GM12878 (cell line): ENCODE data around the gene INHBB. TPM values are rescaled to one million over a fixed set of nuclear protein-coding genes. Genes with fewer than 3 reads are reported as not detected.

Experiments
- BHLHE40 ChIP-seq, 2 experiments: fragments of 450-650 bp in 1 of 2; IDR thresholded peaks; 2 replicates each; pipeline ENCODE4 v1.6.1; 2011 to 2017; ENCODE audit warnings: low read depth in 2 of 2, borderline replicate concordance in 1 of 2, improper control_type of control experiment in 1 of 2, low read length in 1 of 2, mild to moderate bottlenecking in 1 of 2
- CBFB ChIP-seq: IDR thresholded peaks from 2 replicates; pipeline ENCODE4 v1.6.1; 2016; ENCODE audit warnings: antibody characterized with exemption, low read depth
- CEBPB ChIP-seq, 2 experiments: fragments of 150-350 bp in 1 of 2; IDR thresholded peaks; 2 replicates each; pipeline ENCODE4 v1.6.1; 2012 to 2014; ENCODE audit warnings: low read depth in 2 of 2, low read length in 2 of 2, borderline replicate concordance in 1 of 2, inconsistent platforms in 1 of 2
- DPF2 ChIP-seq: fragments of 450-650 bp; IDR thresholded peaks from 2 replicates; pipeline ENCODE4 v1.6.1; 2017; ENCODE audit warnings: mild to moderate bottlenecking
- EZH2 ChIP-seq: IDR thresholded peaks from 2 replicates; pipeline ENCODE4 v1.6.1; 2012; ENCODE audit warnings: low read depth, mild to moderate bottlenecking, control low read depth, inconsistent platforms, low read length, borderline replicate concordance; ENCODE audit not compliant: control insufficient read depth
- FOXK2 ChIP-seq: fragments of 450-650 bp; IDR thresholded peaks from 2 replicates; pipeline ENCODE4 v1.6.1; 2017; ENCODE audit warnings: mild to moderate bottlenecking, moderate library complexity
- FOXM1 ChIP-seq: IDR thresholded peaks from 2 replicates; pipeline ENCODE4 v1.6.1; 2012; ENCODE audit warnings: low read depth, mild to moderate bottlenecking, inconsistent platforms, low read length, moderate library complexity
- NFIC ChIP-seq: IDR thresholded peaks from 2 replicates; pipeline ENCODE4 v1.6.1; 2012; ENCODE audit warnings: low read depth, mild to moderate bottlenecking, inconsistent platforms, low read length, moderate library complexity
- POLR2AphosphoS2 ChIP-seq: IDR thresholded peaks from 2 replicates; pipeline ENCODE4 v1.6.1; 2011; ENCODE audit warnings: low read depth, mild to moderate bottlenecking, low read length, improper control_type of control experiment, moderate library complexity
- POU2F2 ChIP-seq: IDR thresholded peaks from 3 replicates; pipeline ENCODE4 v1.6.1; 2011; ENCODE audit warnings: low read depth, mild to moderate bottlenecking, low read length, borderline replicate concordance
- RAD21 ChIP-seq: IDR thresholded peaks from 2 replicates; pipeline ENCODE4 v1.6.1; 2011; ENCODE audit warnings: mild to moderate bottlenecking, low read depth, low read length, moderate library complexity; ENCODE audit not compliant: insufficient read depth
- ZNF622 ChIP-seq: fragments of 450-650 bp; IDR thresholded peaks from 2 replicates; pipeline ENCODE4 v1.6.1; 2017; ENCODE audit warnings: mild to moderate bottlenecking, inconsistent platforms
- ZSCAN29 ChIP-seq: fragments of 450-650 bp; IDR thresholded peaks from 2 replicates; pipeline ENCODE4 v1.6.1; 2017; ENCODE audit warnings: mild to moderate bottlenecking, moderate library complexity
- polyA plus RNA-seq, 11 experiments: library from polyadenylated mRNA; depleted of rRNA in 4 of 11; unstranded in 6 of 11; stranded (reverse) in 5 of 11; fragments of >200 nt; fragmentation: Nextera tagmentation in 4 of 11; fragmentation: Illumina TruSeq in 1 of 11; extraction: Ambion mirVana in 4 of 11; extraction: Trizol in 1 of 11; gene quantifications; 1 replicate in 1 of 11; 2 replicates in 10 of 11; pipeline versions ENCODE4 v1.2.1 to v1.2.3, GENCODE V29; 2011 to 2016; ENCODE audit warnings: inconsistent platforms in 2 of 11, missing spikeins in 2 of 11, low read depth in 1 of 11
- total RNA-seq, 4 experiments: library from RNA; depleted of rRNA in 3 of 4; stranded (reverse); fragments of >200 nt in 3 of 4; fragmentation: Illumina TruSeq in 1 of 4; extraction: Trizol in 1 of 4; gene quantifications; 2 replicates each; pipeline versions ENCODE4 v1.2.1 to v1.2.3, GENCODE V29; 2013 to 2021
- TF ChIP-seq, protein P1 (sequence below), 3 experiments: IDR thresholded peaks in 2 of 3; conservative IDR thresholded peaks in 1 of 3; 2 replicates each; pipeline ENCODE4 v1.5.1; 2011; ENCODE audit warnings: low read depth in 3 of 3, low read length in 3 of 3, mild to moderate bottlenecking in 3 of 3, control low read depth in 2 of 3, moderate library complexity in 2 of 3, inconsistent platforms in 1 of 3, mixed read lengths in 1 of 3; ENCODE audit not compliant: control insufficient read depth in 2 of 3, insufficient read depth in 1 of 3; ENCODE audit errors: extremely low read depth in 1 of 3
- TF ChIP-seq, protein P2 (sequence below): fragments of 450-650 bp; IDR thresholded peaks from 2 replicates; pipeline ENCODE4 v1.6.1; 2018; ENCODE audit warnings: mild to moderate bottlenecking, low read depth, moderate library complexity; ENCODE audit not compliant: partially characterized antibody
- TF ChIP-seq, protein P3 (sequence below): fragments of 450-650 bp; IDR thresholded peaks from 2 replicates; pipeline ENCODE4 v1.6.1; 2014; ENCODE audit warnings: mild to moderate bottlenecking
- TF ChIP-seq, protein P4 (sequence below): fragments of 450-650 bp; IDR thresholded peaks from 2 replicates; pipeline ENCODE4 v1.6.1; 2017; ENCODE audit warnings: antibody characterized with exemption, mild to moderate bottlenecking, moderate library complexity
- TF ChIP-seq, protein P5 (sequence below): fragments of 450-650 bp; formaldehyde crosslinking; IDR thresholded peaks from 2 replicates; pipeline ENCODE4 v1.4.0; 2022; ENCODE audit warnings: mild to moderate bottlenecking, moderate library complexity

INHBB gene
- total and polyA plus RNA-seq, 10 of the 15 experiments (the other 5 are each of a cell fraction or from before 2014, with no cell fraction given): 0.05 TPM; not detected in 9

DNA sequence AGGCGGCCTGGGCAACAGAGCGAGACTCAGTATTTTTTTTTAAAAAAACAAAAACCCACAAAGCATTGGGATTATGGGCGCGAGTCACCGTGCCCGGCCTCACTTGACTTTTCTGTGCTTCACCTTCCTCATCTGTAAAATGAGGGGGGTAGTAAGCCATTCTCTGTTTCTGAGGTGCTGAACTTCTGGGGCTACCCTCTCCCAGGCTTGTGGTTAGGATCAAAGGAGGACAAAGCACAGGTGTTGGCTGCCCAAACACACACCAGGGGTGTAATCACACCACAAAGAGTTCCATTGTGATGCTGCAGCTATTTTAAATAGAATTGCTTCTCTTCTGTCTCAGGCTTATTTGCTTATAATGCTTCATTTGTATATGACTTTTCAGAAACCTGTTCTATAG is 35.8 kb upstream of the INHBB start (continued):
- TF ChIP-seq ZSCAN29 (no peak), CBFB (peak; percentile 91), POU2F2 (peak; percentile 53; the same call in 1 of the 3 replicates), BHLHE40 (IDR thresholded peaks at IDR 0.05; ENCODE audit: borderline replicate concordance in 1 of 2, low read depth in 2 of 2, low read length in 1 of 2) (peak; percentile 55 to 57; a peak in 2 of 4 replicates), FOXK2 (no peak), FOXM1 (peak; percentile 85), EZH2 (no peak), RAD21 (no peak), ZNF622 (no peak), CEBPB (IDR thresholded peaks at IDR 0.05; ENCODE audit: borderline replicate concordance in 1 of 2, low read depth in 2 of 2, low read length in 2 of 2) (peak in 1 of 2 experiments; percentile 80; a peak in 1 of 4 replicates), NFIC (peak; percentile 85), DPF2 (no peak), POLR2AphosphoS2 (no peak)
- TF ChIP-seq, protein P1, sequence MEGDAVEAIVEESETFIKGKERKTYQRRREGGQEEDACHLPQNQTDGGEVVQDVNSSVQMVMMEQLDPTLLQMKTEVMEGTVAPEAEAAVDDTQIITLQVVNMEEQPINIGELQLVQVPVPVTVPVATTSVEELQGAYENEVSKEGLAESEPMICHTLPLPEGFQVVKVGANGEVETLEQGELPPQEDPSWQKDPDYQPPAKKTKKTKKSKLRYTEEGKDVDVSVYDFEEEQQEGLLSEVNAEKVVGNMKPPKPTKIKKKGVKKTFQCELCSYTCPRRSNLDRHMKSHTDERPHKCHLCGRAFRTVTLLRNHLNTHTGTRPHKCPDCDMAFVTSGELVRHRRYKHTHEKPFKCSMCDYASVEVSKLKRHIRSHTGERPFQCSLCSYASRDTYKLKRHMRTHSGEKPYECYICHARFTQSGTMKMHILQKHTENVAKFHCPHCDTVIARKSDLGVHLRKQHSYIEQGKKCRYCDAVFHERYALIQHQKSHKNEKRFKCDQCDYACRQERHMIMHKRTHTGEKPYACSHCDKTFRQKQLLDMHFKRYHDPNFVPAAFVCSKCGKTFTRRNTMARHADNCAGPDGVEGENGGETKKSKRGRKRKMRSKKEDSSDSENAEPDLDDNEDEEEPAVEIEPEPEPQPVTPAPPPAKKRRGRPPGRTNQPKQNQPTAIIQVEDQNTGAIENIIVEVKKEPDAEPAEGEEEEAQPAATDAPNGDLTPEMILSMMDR (IDR thresholded peaks at IDR 0.05 in 2 of 3, conservative IDR thresholded peaks at IDR 0.05 in 1 of 3; ENCODE audit: control insufficient read depth in 2 of 3, extremely low read depth in 1 of 3, insufficient read depth in 1 of 3, low read depth in 3 of 3, low read length in 3 of 3): no peak
- TF ChIP-seq, protein P2, sequence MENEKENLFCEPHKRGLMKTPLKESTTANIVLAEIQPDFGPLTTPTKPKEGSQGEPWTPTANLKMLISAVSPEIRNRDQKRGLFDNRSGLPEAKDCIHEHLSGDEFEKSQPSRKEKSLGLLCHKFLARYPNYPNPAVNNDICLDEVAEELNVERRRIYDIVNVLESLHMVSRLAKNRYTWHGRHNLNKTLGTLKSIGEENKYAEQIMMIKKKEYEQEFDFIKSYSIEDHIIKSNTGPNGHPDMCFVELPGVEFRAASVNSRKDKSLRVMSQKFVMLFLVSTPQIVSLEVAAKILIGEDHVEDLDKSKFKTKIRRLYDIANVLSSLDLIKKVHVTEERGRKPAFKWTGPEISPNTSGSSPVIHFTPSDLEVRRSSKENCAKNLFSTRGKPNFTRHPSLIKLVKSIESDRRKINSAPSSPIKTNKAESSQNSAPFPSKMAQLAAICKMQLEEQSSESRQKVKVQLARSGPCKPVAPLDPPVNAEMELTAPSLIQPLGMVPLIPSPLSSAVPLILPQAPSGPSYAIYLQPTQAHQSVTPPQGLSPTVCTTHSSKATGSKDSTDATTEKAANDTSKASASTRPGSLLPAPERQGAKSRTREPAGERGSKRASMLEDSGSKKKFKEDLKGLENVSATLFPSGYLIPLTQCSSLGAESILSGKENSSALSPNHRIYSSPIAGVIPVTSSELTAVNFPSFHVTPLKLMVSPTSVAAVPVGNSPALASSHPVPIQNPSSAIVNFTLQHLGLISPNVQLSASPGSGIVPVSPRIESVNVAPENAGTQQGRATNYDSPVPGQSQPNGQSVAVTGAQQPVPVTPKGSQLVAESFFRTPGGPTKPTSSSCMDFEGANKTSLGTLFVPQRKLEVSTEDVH: no peak
- TF ChIP-seq, protein P3, sequence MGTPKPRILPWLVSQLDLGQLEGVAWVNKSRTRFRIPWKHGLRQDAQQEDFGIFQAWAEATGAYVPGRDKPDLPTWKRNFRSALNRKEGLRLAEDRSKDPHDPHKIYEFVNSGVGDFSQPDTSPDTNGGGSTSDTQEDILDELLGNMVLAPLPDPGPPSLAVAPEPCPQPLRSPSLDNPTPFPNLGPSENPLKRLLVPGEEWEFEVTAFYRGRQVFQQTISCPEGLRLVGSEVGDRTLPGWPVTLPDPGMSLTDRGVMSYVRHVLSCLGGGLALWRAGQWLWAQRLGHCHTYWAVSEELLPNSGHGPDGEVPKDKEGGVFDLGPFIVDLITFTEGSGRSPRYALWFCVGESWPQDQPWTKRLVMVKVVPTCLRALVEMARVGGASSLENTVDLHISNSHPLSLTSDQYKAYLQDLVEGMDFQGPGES: no peak
- TF ChIP-seq, protein P4, sequence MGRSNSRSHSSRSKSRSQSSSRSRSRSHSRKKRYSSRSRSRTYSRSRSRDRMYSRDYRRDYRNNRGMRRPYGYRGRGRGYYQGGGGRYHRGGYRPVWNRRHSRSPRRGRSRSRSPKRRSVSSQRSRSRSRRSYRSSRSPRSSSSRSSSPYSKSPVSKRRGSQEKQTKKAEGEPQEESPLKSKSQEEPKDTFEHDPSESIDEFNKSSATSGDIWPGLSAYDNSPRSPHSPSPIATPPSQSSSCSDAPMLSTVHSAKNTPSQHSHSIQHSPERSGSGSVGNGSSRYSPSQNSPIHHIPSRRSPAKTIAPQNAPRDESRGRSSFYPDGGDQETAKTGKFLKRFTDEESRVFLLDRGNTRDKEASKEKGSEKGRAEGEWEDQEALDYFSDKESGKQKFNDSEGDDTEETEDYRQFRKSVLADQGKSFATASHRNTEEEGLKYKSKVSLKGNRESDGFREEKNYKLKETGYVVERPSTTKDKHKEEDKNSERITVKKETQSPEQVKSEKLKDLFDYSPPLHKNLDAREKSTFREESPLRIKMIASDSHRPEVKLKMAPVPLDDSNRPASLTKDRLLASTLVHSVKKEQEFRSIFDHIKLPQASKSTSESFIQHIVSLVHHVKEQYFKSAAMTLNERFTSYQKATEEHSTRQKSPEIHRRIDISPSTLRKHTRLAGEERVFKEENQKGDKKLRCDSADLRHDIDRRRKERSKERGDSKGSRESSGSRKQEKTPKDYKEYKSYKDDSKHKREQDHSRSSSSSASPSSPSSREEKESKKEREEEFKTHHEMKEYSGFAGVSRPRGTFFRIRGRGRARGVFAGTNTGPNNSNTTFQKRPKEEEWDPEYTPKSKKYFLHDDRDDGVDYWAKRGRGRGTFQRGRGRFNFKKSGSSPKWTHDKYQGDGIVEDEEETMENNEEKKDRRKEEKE: no peak
- TF ChIP-seq, protein P5, sequence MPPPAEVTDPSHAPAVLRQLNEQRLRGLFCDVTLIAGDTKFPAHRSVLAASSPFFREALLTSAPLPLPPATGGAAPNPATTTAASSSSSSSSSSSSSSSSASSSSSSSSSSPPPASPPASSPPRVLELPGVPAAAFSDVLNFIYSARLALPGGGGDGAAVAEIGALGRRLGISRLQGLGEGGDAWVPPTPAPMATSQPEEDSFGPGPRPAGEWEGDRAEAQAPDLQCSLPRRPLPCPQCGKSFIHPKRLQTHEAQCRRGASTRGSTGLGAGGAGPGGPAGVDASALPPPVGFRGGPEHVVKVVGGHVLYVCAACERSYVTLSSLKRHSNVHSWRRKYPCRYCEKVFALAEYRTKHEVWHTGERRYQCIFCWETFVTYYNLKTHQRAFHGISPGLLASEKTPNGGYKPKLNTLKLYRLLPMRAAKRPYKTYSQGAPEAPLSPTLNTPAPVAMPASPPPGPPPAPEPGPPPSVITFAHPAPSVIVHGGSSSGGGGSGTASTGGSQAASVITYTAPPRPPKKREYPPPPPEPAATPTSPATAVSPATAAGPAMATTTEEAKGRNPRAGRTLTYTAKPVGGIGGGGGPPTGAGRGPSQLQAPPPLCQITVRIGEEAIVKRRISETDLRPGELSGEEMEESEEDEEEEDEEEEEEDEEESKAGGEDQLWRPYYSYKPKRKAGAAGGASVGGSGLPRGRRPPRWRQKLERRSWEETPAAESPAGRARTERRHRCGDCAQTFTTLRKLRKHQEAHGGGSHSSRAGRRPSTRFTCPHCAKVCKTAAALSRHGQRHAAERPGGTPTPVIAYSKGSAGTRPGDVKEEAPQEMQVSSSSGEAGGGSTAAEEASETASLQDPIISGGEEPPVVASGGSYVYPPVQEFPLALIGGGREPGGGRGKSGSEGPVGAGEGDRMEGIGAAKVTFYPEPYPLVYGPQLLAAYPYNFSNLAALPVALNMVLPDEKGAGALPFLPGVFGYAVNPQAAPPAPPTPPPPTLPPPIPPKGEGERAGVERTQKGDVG (CRISPR knock-in tag): no peak
